Purkinje cell (primary cell): ENCODE results near the gene IGFN1. TPM values are rescaled to one million over a fixed set of nuclear protein-coding genes. Genes with fewer than 3 reads are reported as not detected.

Source experiments
- polyA plus RNA-seq: library from polyadenylated mRNA; unstranded; fragments of >200 nt; fragmentation: Nextera tagmentation; gene quantifications from 2 replicates; pipeline ENCODE4 v1.2.1, GENCODE V29; 2014

The IGFN1 gene
- polyA plus RNA-seq: 0.11 TPM in 1 of 2 replicates, not detected in the other

DNA sequence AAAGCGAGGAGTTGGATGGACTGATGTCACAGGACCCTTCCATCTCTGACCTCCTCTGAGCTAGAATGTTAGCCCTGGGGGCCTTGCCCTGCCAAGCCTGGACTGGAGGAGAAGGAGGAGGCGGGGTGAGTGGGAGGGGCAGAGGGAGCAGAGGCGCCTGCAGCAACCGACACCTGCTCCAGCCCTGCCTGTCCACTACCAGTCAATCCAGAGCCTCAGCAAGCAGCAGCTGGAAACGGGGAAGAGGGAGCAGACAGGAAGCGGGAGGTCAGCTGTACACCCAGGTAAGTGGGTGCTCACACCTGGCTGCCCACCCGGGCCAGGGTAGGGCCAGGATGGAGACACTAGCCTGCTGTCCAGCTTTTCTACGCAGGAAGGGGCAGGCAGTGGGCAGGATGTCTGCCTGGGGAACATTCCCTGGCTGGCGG is at the start of gene IGFN1:
IGFN1 (plus strand) TSS at position 201 of the 428 bp plus-strand sequence. CDS start 2,470 bp downstream, outside the sequence.

DNA sequence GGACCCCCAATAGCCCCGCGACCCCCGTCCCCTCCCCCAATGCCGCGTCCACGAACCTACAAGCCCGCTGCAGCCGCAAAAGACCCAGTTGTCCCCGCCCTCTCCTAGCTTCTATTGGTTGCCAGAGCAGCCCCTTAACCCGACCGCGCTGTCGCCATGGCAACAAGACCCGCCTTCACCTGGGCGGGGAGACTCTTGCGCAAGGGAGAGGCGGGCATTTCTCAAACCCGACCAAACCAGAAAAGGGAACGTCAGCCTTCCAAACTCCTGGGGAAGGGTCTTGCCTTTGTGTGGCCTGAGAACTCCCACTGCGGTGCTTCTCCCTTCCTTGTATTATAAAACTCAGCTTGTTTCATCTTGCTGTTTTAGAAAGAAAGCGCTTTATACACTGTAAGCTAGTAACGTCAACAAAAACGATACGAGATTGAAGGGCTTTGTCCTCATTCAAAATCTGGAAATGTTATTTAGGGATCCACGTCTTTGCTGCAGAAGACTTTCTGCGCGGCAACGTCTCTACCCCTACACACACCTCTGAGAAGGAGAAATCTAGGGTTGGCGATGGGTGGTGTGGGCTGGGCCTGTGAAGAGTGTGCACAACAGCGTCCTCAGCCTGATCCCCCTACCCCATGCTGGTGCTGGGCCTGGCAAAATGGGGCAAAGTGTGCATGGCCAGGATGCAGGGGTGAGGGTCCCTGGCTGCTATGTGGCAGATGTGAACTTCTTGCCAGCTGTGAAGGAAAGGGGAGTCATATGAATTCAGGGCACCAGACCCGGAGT is 36.0 kb upstream of the IGFN1 start, which contains the start of gene TMEM9:
TMEM9 (minus strand) TSS at position 86 of the 777 bp plus-strand sequence. CDS start 551 bp downstream, outside the sequence.

Other genes with a start within 250 kb of the IGFN1 start
- gene KIF21B, start 167.1 kb upstream of the IGFN1 start, polyA plus RNA-seq: 0.45 and 1.4 TPM in 2 replicates
- gene CACNA1S, start 78.4 kb upstream of the IGFN1 start, polyA plus RNA-seq: not detected in 2 replicates
- gene ASCL5, start 63.6 kb upstream of the IGFN1 start, polyA plus RNA-seq: 0.73 TPM in 1 of 2 replicates, not detected in the other
- 104 and 126 TPM in 2 replicates for gene TMEM9, start 36.4 kb upstream of the IGFN1 start, polyA plus RNA-seq
- not detected in 2 replicates for gene PKP1, start 92.7 kb downstream of the IGFN1 start, polyA plus RNA-seq
- not detected in 2 replicates for gene TNNT2, start 186.9 kb downstream of the IGFN1 start, polyA plus RNA-seq
- gene LAD1, start 208.5 kb downstream of the IGFN1 start, polyA plus RNA-seq: not detected in 2 replicates
- not detected in 2 replicates for gene TNNI1, start 230.9 kb downstream of the IGFN1 start, polyA plus RNA-seq